22Rv1 (cell line): ENCODE data around the gene FBXW5.

Experiments used
- ZFX ChIP-seq: fragments of 450-650 bp; IDR thresholded peaks from 2 replicates; pipeline ENCODE4 v1.6.1; 2017; ENCODE audit warnings: antibody characterized with exemption, borderline replicate concordance
- TF ChIP-seq, protein P1 (sequence below): fragments of 450-650 bp; IDR thresholded peaks from 2 replicates; pipeline ENCODE4 v1.5.1; 2017; ENCODE audit warnings: mild to moderate bottlenecking

- TF ChIP-seq, protein P1, sequence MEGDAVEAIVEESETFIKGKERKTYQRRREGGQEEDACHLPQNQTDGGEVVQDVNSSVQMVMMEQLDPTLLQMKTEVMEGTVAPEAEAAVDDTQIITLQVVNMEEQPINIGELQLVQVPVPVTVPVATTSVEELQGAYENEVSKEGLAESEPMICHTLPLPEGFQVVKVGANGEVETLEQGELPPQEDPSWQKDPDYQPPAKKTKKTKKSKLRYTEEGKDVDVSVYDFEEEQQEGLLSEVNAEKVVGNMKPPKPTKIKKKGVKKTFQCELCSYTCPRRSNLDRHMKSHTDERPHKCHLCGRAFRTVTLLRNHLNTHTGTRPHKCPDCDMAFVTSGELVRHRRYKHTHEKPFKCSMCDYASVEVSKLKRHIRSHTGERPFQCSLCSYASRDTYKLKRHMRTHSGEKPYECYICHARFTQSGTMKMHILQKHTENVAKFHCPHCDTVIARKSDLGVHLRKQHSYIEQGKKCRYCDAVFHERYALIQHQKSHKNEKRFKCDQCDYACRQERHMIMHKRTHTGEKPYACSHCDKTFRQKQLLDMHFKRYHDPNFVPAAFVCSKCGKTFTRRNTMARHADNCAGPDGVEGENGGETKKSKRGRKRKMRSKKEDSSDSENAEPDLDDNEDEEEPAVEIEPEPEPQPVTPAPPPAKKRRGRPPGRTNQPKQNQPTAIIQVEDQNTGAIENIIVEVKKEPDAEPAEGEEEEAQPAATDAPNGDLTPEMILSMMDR: no peak
- TF ChIP-seq ZFX: no peak
Observed at GRCh38 chr9:136927343-136928271, 16.9 kb downstream of the FBXW5 start.
